ENCODE data around the gene SLC45A2.
A peak's percentile ranks its signal among the peaks of the same experiment; 100 is the strongest.
"Not testable (repeated sequence)": the region's sequence is repeated elsewhere in the genome, so short reads cannot be mapped to it uniquely, and the experiment has no call there.

Gene SLC45A2

GRCh38 chr5:33964132-33964700 lies 20.3 kb downstream of the SLC45A2 start:
- DNase-seq: no peak

GRCh38 chr5:33958176-33958575 lies 26.3 kb downstream of the SLC45A2 start:
- DNase-seq: no peak

GRCh38 chr5:33957577-33958150 lies 26.8 kb downstream of the SLC45A2 start:
- DNase-seq: no peak

- not testable (repeated sequence) for DNase-seq
Measured at GRCh38 chr5:33952175-33952574, 32.3 kb downstream of the SLC45A2 start.

GRCh38 chr5:33944543-33945132 lies 39.9 kb downstream of the SLC45A2 start:
- peak in 1 of 2 experiments; percentile 32 for DNase-seq

- no peak for DNase-seq
Measured at GRCh38 chr5:33941090-33941489, 43.4 kb downstream of the SLC45A2 start.

- no peak for DNase-seq
Measured at GRCh38 chr5:33939556-33940262, 44.8 kb downstream of the SLC45A2 start.

GRCh38 chr5:33938881-33939280 lies 45.6 kb downstream of the SLC45A2 start:
- DNase-seq: no peak

GRCh38 chr5:33938507-33938796 lies 46.0 kb downstream of the SLC45A2 start:
- no peak for DNase-seq

- DNase-seq: no peak
Measured at GRCh38 chr5:33937707-33938506, 46.6 kb downstream of the SLC45A2 start.

- DNase-seq: no peak
Measured at GRCh38 chr5:33937017-33937706, 47.3 kb downstream of the SLC45A2 start.

- no peak for DNase-seq
Measured at GRCh38 chr5:33936381-33937016, 48.0 kb downstream of the SLC45A2 start, which contains the start of gene RXFP3. Gene RXFP3 (plus strand): TSS chr5:33936386. CDS start chr5:33936741, 355 bp downstream.

- DNase-seq: peak; percentile 54 to 65
Measured at GRCh38 chr5:33936004-33936380, 48.5 kb downstream of the SLC45A2 start.

- no peak for DNase-seq
Measured at GRCh38 chr5:33934176-33934575, 50.3 kb downstream of the SLC45A2 start.

GRCh38 chr5:33933723-33934169 lies 50.7 kb downstream of the SLC45A2 start:
- no peak for DNase-seq

- DNase-seq: no peak
Measured at GRCh38 chr5:33931136-33931535, 53.4 kb downstream of the SLC45A2 start.

- DNase-seq: no peak
Measured at GRCh38 chr5:33929925-33930690, 54.4 kb downstream of the SLC45A2 start.

GRCh38 chr5:33928283-33928682 lies 56.2 kb downstream of the SLC45A2 start:
- no peak for DNase-seq

GRCh38 chr5:33927685-33928084 lies 56.8 kb downstream of the SLC45A2 start:
- DNase-seq: no peak

- DNase-seq: no peak
Measured at GRCh38 chr5:33925278-33925677, 59.2 kb downstream of the SLC45A2 start.

GRCh38 chr5:33921002-33921401 lies 63.5 kb downstream of the SLC45A2 start:
- DNase-seq: no peak

All from NCI-H2081 (cell line).